Left lung (tissue), 10 donors: ENCODE data around the gene DRAXIN. TPM values are rescaled to one million over a fixed set of nuclear protein-coding genes. Genes with fewer than 3 reads are reported as not detected.

ENCODE experiments used
- ATAC-seq: fragments of 200-7000 bp; cut with Tn5 transposase; one replicate; pipeline ENCODE4 v1.9.1; 2020; ENCODE audit warnings: moderate library complexity
- DNase-seq, 4 donors: peaks; one replicate each; pipeline ENCODE4 v3.0.0-alpha.2; 2013 to 2020
- H3K27ac ChIP-seq, 2 donors: fragments of 200-600 bp; sonication (generic) in 1 of 2; one replicate each; pipeline versions ENCODE4 v1.5.0 to v1.8.0; 2020 to 2021
- H3K27me3 ChIP-seq, 2 donors: fragments of 200-600 bp; sonication (generic) in 1 of 2; one replicate each; pipeline versions ENCODE4 v1.5.0 to v1.8.0; 2020 to 2021
- H3K36me3 ChIP-seq, 2 donors: fragments of 200-600 bp; sonication (generic) in 1 of 2; one replicate each; pipeline versions ENCODE4 v1.5.0 to v1.8.0; 2020 to 2021
- H3K4me1 ChIP-seq, 2 donors: fragments of 200-600 bp; one replicate each; pipeline ENCODE4 v1.8.0; 2021
- H3K4me3 ChIP-seq, 2 donors: fragments of 200-600 bp; sonication (generic) in 1 of 2; one replicate each; pipeline versions ENCODE4 v1.5.0 to v1.8.0; 2020 to 2021; ENCODE audit warnings: mild to moderate bottlenecking in 1 of 2
- H3K9me3 ChIP-seq, 2 donors: fragments of 200-600 bp; sonication (generic) in 1 of 2; one replicate each; pipeline versions ENCODE4 v1.5.0 to v1.8.0; 2020 to 2021
- CTCF ChIP-seq, 2 donors: fragments of 200-600 bp; sonication (generic) in 1 of 2; IDR thresholded peaks; one replicate each; pipeline versions ENCODE4 v1.5.0 to v1.8.0; 2021; ENCODE audit warnings: antibody characterized with exemption in 2 of 2
- intact Hi-C, 2 donors: fragments of 100-400 bp; cut with DNase I; formaldehyde crosslinking; loops; one replicate each; pipeline versions ENCODE4 v1.11.2 to v1.14.2; 2022
- polyA plus RNA-seq, 6 donors: library from polyadenylated mRNA; unstranded; fragments of 120-200 nt; gene quantifications; one replicate each; pipeline ENCODE4 v1.2.1, GENCODE V29; 2013; ENCODE audit not compliant: insufficient read length in 6 of 6
- total RNA-seq, 2 donors: library from RNA; stranded (reverse); fragmentation: NEBNext Ultra II Directional; extraction: Animal tissue kit (Norgen Biotek cat#: 25700); gene quantifications; one replicate each; pipeline ENCODE4 v1.2.1, GENCODE V29; 2021
- donor health status: DM: no; HTN: yes; CAD: no.
- donor health status: DM: no; HTN: no; CAD: no.

DRAXIN gene
- total and polyA plus RNA-seq, 8 donors = 0.10 to 3.2 (median 2.3) TPM

- ATAC-seq = no peak
Measured at GRCh38 chr1:11654939-11655808, 36.3 kb upstream of the DRAXIN start.

GRCh38 chr1:11657654-11658053 is 33.9 kb upstream of the DRAXIN start:
- no peak for ATAC-seq
- no peak for TF ChIP-seq CTCF (IDR thresholded peaks at IDR 0.05)
- no peak overlapping the region for H3K4me3 ChIP-seq
- H3K9me3 ChIP-seq = no peaks in the 10 kb centered on the region
- H3K27me3 ChIP-seq = peaks cover 0 to 19% of the 10 kb centered on the region in 2 donors
- peaks cover 8 to 24% of the 10 kb centered on the region in 2 donors for H3K4me1 ChIP-seq
- H3K27ac ChIP-seq = no peak overlapping the region
- no peak for DNase-seq
- intact Hi-C loops = no loop called here
- H3K36me3 ChIP-seq = peaks cover 0 to 10% of the 10 kb centered on the region in 2 donors

More at GRCh38 chr1:11654939-11655808, 36.3 kb upstream of the DRAXIN start:
- Histone ChIP-seq H3K27ac (no peak overlapping the region), H3K36me3 (no peaks in the 10 kb centered on the region), H3K9me3 (no peaks in the 10 kb centered on the region), H3K27me3 (peaks cover 1 to 32% of the 10 kb centered on the region in 2 donors), H3K4me1 (peaks cover 8 to 32% of the 10 kb centered on the region in 2 donors), H3K4me3 (peak overlapping the region; percentile 57 to 64)
- DNase-seq = no peak
- intact Hi-C loops = loop anchor here in 1 of 2 donors (5.0 kb wide), 1 partner anchor 67 kb away; no protein-coding TSS in a partner anchor
- no peak for TF ChIP-seq CTCF (IDR thresholded peaks at IDR 0.05)

GRCh38 chr1:11658542-11658941 is 33.0 kb upstream of the DRAXIN start:
- peaks cover 8 to 29% of the 10 kb centered on the region in 2 donors for H3K4me1 ChIP-seq
- DNase-seq (no peak), ATAC-seq (no peak)
- peaks cover 0 to 10% of the 10 kb centered on the region in 2 donors for H3K36me3 ChIP-seq
- intact Hi-C loops = no loop called here
- H3K9me3 ChIP-seq = no peaks in the 10 kb centered on the region
- H3K27me3 ChIP-seq = peaks cover 0 to 17% of the 10 kb centered on the region in 2 donors
- no peak overlapping the region for H3K4me3 ChIP-seq
- no peak overlapping the region for H3K27ac ChIP-seq
- TF ChIP-seq CTCF (IDR thresholded peaks at IDR 0.05) = no peak

- H3K4me3 ChIP-seq = no peak overlapping the region
- H3K27ac ChIP-seq = no peak overlapping the region
- DNase-seq (no peak), ATAC-seq (no peak)
- TF ChIP-seq CTCF (IDR thresholded peaks at IDR 0.05) = no peak
- peaks cover 8 to 26% of the 10 kb centered on the region in 2 donors for H3K4me1 ChIP-seq
- intact Hi-C loops = no loop called here
- H3K36me3 ChIP-seq = peaks cover 0 to 10% of the 10 kb centered on the region in 2 donors
- no peaks in the 10 kb centered on the region for H3K9me3 ChIP-seq
- peaks cover 0 to 6% of the 10 kb centered on the region in 2 donors for H3K27me3 ChIP-seq
Measured at GRCh38 chr1:11659748-11660147, 31.8 kb upstream of the DRAXIN start.

GRCh38 chr1:11661103-11661502 is 30.4 kb upstream of the DRAXIN start:
- no peak overlapping the region for H3K27ac ChIP-seq
- no peaks in the 10 kb centered on the region for H3K9me3 ChIP-seq
- DNase-seq (no peak), ATAC-seq (no peak)
- no peak overlapping the region for H3K4me3 ChIP-seq
- intact Hi-C loops = no loop called here
- H3K27me3 ChIP-seq = no peaks in the 10 kb centered on the region
- H3K36me3 ChIP-seq = peaks cover 0 to 10% of the 10 kb centered on the region in 2 donors
- TF ChIP-seq CTCF (IDR thresholded peaks at IDR 0.05) = no peak
- peaks cover 0 to 19% of the 10 kb centered on the region in 2 donors for H3K4me1 ChIP-seq
